NCI-H1930 (cell line): Measurements from ENCODE around the gene RAB1B.
"Not testable (repeated sequence)": the region's sequence is repeated elsewhere in the genome, so short reads cannot be mapped to it uniquely, and the experiment has no call there.

ENCODE experiments used
- DNase-seq, 2 experiments: peaks; one replicate each; lab custom pipeline; 2025; lab: John Stamatoyannopoulos, UW

RAB1B gene

GRCh38 chr11:66239998-66240780, 28.2 kb upstream of the RAB1B start:
- DNase-seq, result no peak

- no peak for DNase-seq
These were observed 27.7 kb upstream of the RAB1B start for GRCh38 chr11:66240781-66241136.

- DNase-seq, result no peak
These were observed 26.2 kb upstream of the RAB1B start for GRCh38 chr11:66242095-66242765.

GRCh38 chr11:66243782-66244535, 24.5 kb upstream of the RAB1B start:
- no peak for DNase-seq

- DNase-seq, result no peak
These were observed 21.1 kb upstream of the RAB1B start for GRCh38 chr11:66247295-66247694.

- no peak for DNase-seq
These were observed 20.6 kb upstream of the RAB1B start for GRCh38 chr11:66247801-66248200.

- no peak for DNase-seq
These were observed 19.5 kb upstream of the RAB1B start for GRCh38 chr11:66248903-66249302.

- DNase-seq, result no peak
These were observed 16.6 kb upstream of the RAB1B start for GRCh38 chr11:66251809-66252208.

GRCh38 chr11:66253081-66253480, 15.4 kb upstream of the RAB1B start:
- DNase-seq, result not testable (repeated sequence)

- DNase-seq, result no peak
These were observed 10.0 kb upstream of the RAB1B start for GRCh38 chr11:66258473-66258893.

- no peak for DNase-seq
These were observed 9.2 kb upstream of the RAB1B start for GRCh38 chr11:66259225-66259624.

- DNase-seq, result no peak
These were observed 8.5 kb upstream of the RAB1B start for GRCh38 chr11:66259956-66260355.

- DNase-seq, result no peak
These were observed 6.9 kb upstream of the RAB1B start for GRCh38 chr11:66261578-66261977.

GRCh38 chr11:66262191-66262590, 6.2 kb upstream of the RAB1B start:
- DNase-seq, result no peak

GRCh38 chr11:66262696-66263095, 5.7 kb upstream of the RAB1B start:
- DNase-seq, result no peak

GRCh38 chr11:66263231-66263630, 5.2 kb upstream of the RAB1B start:
- DNase-seq, result no peak

- DNase-seq, result no peak
These were observed 4.7 kb upstream of the RAB1B start for GRCh38 chr11:66263785-66264184.

GRCh38 chr11:66264383-66264782, 4.1 kb upstream of the RAB1B start:
- no peak for DNase-seq

GRCh38 chr11:66264914-66265313, 3.5 kb upstream of the RAB1B start:
- DNase-seq, result peak in 1 of 2 experiments; percentile 20

GRCh38 chr11:66265531-66266377, 2.7 kb upstream of the RAB1B start:
- no peak for DNase-seq

GRCh38 chr11:66266378-66267038, 1.9 kb upstream of the RAB1B start:
- DNase-seq, result no peak

GRCh38 chr11:66267039-66267378, 1.4 kb upstream of the RAB1B start:
- no peak for DNase-seq
